Muscle layer of duodenum (tissue), 2 donors: ENCODE data around the gene RAB38.
A peak's percentile ranks its signal among the peaks of the same experiment; 100 is the strongest.

Experiments used
- H3K27ac ChIP-seq: one replicate; pipeline ENCODE4 v1.7.0; 2013; ENCODE audit warnings: mild to moderate bottlenecking, low read length
- H3K27me3 ChIP-seq: one replicate; pipeline ENCODE4 v1.7.0; 2013; ENCODE audit warnings: low read depth, mild to moderate bottlenecking, control low read depth, low read length
- H3K36me3 ChIP-seq, 2 donors: one replicate each; pipeline ENCODE4 v1.7.0; 2013; ENCODE audit warnings: low read length in 2 of 2, control low read depth in 1 of 2, mild to moderate bottlenecking in 1 of 2; ENCODE audit not compliant: insufficient read depth in 2 of 2, control insufficient read depth in 1 of 2
- H3K4me1 ChIP-seq, 2 donors: one replicate each; pipeline ENCODE4 v1.7.0; 2013; ENCODE audit warnings: low read length in 2 of 2, mild to moderate bottlenecking in 2 of 2, control low read depth in 1 of 2, moderate library complexity in 1 of 2; ENCODE audit not compliant: insufficient read depth in 2 of 2, control insufficient read depth in 1 of 2
- H3K4me3 ChIP-seq, 2 donors: one replicate each; pipeline ENCODE4 v1.7.0; 2013; ENCODE audit warnings: low read length in 2 of 2, low read depth in 1 of 2, mild to moderate bottlenecking in 1 of 2
- H3K9me3 ChIP-seq, 2 donors: one replicate each; pipeline ENCODE4 v1.7.0; 2013; ENCODE audit warnings: low read length in 2 of 2, control low read depth in 1 of 2, mild to moderate bottlenecking in 1 of 2; ENCODE audit not compliant: control insufficient read depth in 1 of 2
- donor health status: healthy.

The RAB38 gene

DNA sequence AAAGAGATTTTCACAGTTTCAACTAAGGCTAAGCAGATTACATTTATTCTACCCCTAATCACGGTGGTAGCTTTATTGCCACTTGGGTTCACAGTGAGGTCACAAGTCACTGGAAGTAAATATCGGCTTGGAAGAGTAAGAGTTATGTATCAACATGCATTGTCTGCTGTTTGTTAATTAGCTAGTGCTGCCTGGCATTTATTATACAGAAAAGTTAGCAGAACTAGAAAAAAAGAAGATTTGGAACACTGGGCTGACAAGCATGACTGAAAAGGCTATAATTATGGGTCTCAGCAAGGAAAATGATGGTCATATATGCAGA is 13.7 kb upstream of the RAB38 start:
- H3K4me1 ChIP-seq, result no peaks in the 10 kb centered on the region
- no peaks in the 10 kb centered on the region for H3K27me3 ChIP-seq
- H3K9me3 ChIP-seq, result no peaks in the 10 kb centered on the region
- no peak overlapping the region for H3K27ac ChIP-seq
- H3K36me3 ChIP-seq, result no peaks in the 10 kb centered on the region
- no peak overlapping the region for H3K4me3 ChIP-seq

DNA sequence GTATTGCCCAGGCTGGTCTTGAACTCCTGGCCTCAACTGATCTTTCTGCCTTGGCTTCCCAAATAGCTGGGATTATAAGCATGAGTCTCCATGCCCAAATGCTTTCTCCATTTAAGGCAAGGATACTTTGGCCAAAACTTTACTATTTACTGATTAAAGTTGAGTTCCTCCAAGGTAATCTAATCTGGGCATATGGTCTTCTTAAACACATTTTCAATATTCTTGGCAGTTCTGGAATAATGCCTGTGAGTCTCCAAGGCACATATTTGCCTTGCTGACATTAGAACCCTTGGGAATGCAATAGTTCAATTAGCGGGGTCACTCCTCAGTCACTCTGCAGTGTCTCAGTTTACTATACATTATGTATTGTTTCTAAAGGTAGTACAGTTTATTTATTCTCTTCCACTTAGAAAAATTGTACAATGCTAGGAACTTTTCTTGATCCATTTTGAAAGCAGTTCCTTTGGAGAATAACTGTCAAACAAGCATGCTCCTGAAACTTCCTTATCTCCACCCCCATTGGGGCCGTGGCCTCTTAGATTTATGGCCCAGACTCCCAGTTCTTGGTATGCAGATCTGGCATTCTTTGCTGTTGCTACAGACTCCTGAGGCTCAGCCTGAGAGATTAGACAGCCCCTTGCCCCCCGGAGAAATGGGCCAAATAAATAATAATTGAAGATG is 13.1 kb upstream of the RAB38 start:
- no peak overlapping the region for H3K4me3 ChIP-seq
- H3K27me3 ChIP-seq, result no peaks in the 10 kb centered on the region
- H3K9me3 ChIP-seq, result no peaks in the 10 kb centered on the region
- H3K4me1 ChIP-seq, result no peaks in the 10 kb centered on the region
- H3K27ac ChIP-seq, result no peak overlapping the region
- H3K36me3 ChIP-seq, result no peaks in the 10 kb centered on the region

DNA sequence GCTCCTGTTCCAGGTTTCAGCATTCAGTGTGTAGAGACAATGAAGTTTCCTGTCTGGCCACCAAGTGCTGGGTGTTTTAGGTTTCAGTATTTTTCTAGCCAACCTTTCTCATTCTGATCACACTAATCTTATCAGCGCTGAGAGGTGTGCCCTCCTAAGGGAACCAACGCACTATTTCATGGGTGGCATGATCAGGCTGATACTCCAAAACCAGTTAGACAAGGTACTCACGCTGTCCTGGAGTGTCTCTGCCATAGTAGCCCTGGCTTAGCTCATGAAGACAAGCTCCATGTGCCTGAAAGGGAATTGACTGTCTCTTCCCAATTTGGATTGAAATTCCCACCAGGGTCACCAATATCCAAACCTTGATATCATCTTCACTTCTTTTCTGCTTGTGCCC is 8.0 kb upstream of the RAB38 start:
- Histone ChIP-seq H3K4me1 (no peaks in the 10 kb centered on the region), H3K27me3 (no peaks in the 10 kb centered on the region), H3K4me3 (no peak overlapping the region), H3K27ac (no peak overlapping the region), H3K9me3 (no peaks in the 10 kb centered on the region), H3K36me3 (no peaks in the 10 kb centered on the region)

DNA sequence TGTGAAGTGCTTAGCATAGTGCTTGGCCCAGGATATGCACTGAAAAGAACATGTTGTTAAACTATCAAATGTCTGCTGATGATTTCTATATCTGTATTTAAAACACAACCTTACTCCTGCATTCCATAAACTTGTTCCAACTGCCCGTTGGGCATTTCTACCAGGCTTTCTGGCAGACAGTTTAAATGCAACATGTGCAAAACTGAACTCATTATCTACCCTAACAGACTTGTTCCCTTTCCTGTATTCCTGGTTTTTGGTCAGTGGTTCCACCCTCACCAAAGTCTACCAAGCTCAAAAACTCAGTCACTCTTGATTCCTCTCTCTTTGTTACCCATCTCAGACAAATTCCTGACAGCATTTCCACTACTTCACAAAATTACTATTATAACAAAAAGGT is 6.5 kb upstream of the RAB38 start:
- H3K36me3 ChIP-seq, result no peaks in the 10 kb centered on the region
- H3K27me3 ChIP-seq, result no peaks in the 10 kb centered on the region
- no peak overlapping the region for H3K27ac ChIP-seq
- H3K9me3 ChIP-seq, result no peaks in the 10 kb centered on the region
- no peak overlapping the region for H3K4me3 ChIP-seq
- H3K4me1 ChIP-seq, result no peaks in the 10 kb centered on the region

DNA sequence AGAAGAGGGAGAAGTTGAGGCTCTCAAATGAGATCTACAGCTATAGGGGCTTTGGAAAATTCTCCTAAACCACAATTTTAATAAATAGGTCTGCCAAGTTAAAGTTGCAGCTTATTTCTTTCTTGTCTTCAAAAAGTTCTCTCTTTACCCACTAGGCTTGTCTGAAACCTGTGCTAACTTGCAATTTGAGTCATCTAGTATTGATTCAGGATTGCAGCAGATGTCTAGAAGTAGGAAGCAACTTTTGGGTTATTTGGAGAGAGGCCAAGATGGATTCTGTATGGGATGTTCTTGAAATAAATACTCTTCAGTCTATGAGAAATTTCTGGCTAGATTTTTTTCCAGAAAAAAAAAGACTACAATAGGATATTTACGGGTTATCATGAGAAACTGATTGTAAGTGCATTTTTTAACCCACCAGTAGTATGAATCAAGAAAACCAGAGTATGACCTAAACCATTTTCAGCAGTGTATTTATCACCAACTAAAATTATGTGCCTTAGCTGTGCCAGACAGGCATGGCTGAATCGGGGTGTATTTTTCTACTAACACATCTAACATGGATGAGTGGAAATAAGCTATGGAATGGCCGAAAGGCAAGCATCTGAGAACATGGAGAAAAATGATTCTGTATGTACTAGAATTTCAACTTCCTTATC is 4.9 kb upstream of the RAB38 start:
- Histone ChIP-seq H3K4me3 (no peak overlapping the region), H3K27me3 (no peaks in the 10 kb centered on the region), H3K27ac (no peak overlapping the region), H3K4me1 (no peaks in the 10 kb centered on the region), H3K9me3 (no peaks in the 10 kb centered on the region), H3K36me3 (no peaks in the 10 kb centered on the region)

DNA sequence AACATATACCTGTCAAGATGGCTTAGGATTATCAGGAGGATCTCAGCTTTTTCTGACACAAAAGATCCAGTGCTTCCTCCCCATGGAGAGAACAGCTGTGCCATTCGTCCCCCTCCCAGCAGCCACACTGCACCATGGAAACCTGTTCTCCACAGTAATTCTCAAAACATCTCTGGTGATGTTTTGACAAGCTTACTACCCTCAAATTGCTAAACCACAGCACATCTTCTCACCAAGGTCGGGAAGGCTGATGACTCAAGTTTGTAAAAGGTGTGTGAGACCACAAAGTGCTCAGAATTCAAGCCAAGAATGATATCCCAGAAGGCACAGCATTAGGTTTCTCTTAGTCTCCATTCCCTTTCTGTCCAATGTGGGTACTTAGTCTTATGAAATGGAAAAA is 3.9 kb upstream of the RAB38 start:
- no peaks in the 10 kb centered on the region for H3K9me3 ChIP-seq
- H3K27ac ChIP-seq, result no peak overlapping the region
- no peaks in the 10 kb centered on the region for H3K27me3 ChIP-seq
- no peaks in the 10 kb centered on the region for H3K36me3 ChIP-seq
- H3K4me3 ChIP-seq, result no peak overlapping the region
- H3K4me1 ChIP-seq, result no peaks in the 10 kb centered on the region

DNA sequence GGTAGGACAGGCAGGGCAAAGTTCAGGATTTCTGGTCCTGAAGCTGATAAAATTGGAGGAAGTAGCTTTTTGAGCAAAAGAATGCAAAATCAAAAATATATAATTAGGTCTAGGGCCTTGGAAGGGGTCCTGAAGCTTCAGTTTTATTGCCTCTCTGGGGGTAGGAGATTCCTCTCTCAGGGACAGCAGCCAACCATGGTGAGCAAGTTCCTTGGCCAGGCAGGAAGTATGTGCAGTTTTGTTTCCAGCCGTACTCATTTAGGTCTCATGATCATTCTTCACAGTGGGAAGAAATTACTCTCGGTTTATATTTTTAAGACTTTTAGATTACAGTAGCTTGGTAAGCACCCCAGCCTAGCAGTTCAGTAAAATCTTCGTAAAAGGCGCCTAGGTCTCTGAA is 2.9 kb upstream of the RAB38 start:
- Histone ChIP-seq H3K36me3 (no peaks in the 10 kb centered on the region), H3K27ac (no peak overlapping the region), H3K27me3 (no peaks in the 10 kb centered on the region), H3K9me3 (no peaks in the 10 kb centered on the region), H3K4me1 (no peaks in the 10 kb centered on the region), H3K4me3 (no peak overlapping the region)

DNA sequence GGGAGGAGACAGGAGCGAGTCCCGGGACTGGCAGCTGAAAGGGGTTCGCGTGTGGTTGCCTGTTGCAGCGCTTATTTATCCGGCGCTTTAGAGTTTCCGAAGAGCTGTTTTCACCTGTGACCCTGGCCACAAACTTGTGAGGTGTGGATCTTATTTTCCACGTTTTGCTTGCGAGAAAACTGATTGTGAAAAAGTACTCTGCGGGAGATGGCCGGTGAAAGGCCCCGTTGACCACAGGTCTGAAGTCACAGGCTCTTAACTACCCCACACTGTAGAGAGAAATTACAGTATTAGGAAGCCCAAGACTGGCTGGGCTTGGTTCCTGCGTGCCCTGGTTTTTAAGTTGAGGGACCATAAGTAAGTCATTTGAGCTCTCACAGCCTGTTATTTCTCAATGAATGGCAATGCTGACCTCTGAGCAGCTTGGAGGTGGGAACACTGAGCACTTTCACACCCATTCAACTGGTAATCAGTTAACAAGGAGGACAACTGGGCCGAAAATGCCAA is 379 bp upstream of the RAB38 start:
- no peak overlapping the region for H3K27ac ChIP-seq
- H3K4me1 ChIP-seq, result no peaks in the 10 kb centered on the region
- H3K36me3 ChIP-seq, result no peaks in the 10 kb centered on the region
- no peaks in the 10 kb centered on the region for H3K27me3 ChIP-seq
- H3K4me3 ChIP-seq, result peak overlapping the region; percentile 30 to 71
- H3K9me3 ChIP-seq, result no peaks in the 10 kb centered on the region

DNA sequence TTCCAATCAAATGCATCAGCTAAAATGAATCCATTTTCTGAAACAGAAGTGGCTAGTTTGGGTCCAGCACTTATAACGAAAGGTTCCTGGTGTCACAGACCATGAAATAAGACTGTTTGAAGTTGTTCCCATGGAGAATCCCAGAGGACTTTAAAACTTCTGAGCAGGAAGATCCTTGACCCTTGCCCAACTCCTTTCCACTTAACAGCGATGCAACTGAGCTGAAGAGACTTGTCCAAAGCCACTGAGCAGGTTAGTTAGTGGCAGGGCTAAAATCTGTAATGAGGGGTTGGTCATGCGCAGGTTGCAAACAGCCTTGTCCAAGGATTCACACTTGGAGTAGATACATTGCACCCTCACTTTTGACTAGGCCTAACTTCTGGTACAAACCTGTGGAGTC is 1.3 kb downstream of the RAB38 start:
- Histone ChIP-seq H3K9me3 (no peaks in the 10 kb centered on the region), H3K27ac (no peak overlapping the region), H3K4me3 (no peak overlapping the region), H3K36me3 (no peaks in the 10 kb centered on the region), H3K27me3 (no peaks in the 10 kb centered on the region), H3K4me1 (no peaks in the 10 kb centered on the region)

DNA sequence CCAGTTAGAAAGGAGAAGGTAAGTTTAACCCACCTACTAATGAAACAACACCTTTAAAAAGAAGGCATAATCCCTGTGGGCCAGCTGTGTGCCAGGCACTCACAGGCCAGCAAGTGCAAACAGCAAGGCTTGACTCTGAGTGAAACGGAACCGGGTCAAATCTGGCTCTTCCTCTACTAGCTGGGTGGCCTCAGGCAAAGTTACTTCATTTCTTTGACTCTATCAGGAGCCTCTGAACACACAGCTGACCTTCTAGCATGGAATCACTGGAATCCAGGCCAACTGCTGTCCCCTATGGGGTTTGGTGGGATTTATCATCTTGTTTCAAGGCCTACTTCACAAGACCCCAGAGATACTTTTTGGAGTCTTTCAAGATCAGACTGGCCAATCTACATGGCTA is 3.3 kb downstream of the RAB38 start:
- H3K4me3 ChIP-seq, result no peak overlapping the region
- H3K27ac ChIP-seq, result no peak overlapping the region
- no peaks in the 10 kb centered on the region for H3K9me3 ChIP-seq
- no peaks in the 10 kb centered on the region for H3K36me3 ChIP-seq
- H3K27me3 ChIP-seq, result no peaks in the 10 kb centered on the region
- H3K4me1 ChIP-seq, result no peaks in the 10 kb centered on the region

DNA sequence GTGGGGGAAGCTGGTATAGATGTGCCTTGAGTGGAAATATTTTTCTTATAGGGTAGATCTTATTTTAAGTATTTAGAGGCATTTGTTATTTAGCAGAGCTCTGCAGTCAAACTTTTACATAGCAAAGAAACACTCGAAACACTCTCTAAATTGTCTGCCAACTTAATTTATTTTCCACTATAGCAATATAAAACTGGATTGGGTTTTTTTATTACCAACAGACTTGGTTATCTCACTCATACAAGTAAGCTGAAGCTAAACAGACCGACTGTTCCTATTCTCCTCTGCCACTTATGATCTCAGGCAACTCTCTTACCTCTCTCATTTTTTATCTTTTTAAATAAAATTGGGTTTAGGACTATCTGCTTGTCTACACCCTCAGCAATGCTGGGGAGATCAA is 4.6 kb downstream of the RAB38 start:
- H3K27me3 ChIP-seq, result no peaks in the 10 kb centered on the region
- H3K4me3 ChIP-seq, result no peak overlapping the region
- no peaks in the 10 kb centered on the region for H3K4me1 ChIP-seq
- no peaks in the 10 kb centered on the region for H3K9me3 ChIP-seq
- no peak overlapping the region for H3K27ac ChIP-seq
- H3K36me3 ChIP-seq, result no peaks in the 10 kb centered on the region

DNA sequence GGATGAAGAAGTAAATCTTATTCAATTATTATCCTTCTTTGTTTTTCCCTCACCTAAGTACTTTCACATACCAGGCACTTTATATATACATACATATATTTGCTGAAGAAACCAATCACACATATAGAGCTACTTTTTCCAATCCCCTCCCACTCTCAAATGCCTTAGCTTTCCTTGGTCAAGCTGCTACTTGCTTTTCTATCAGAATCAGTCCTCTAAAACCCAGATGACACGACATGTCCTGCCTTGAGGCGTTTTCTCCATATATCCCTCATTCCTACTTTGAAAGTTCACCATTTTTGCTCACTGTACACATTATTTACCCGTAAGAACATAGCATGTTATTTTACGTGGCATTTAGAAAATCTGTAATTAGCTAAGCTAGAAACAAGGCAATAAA is 5.4 kb downstream of the RAB38 start:
- Histone ChIP-seq H3K27me3 (no peaks in the 10 kb centered on the region), H3K4me1 (no peaks in the 10 kb centered on the region), H3K9me3 (no peaks in the 10 kb centered on the region), H3K4me3 (no peak overlapping the region), H3K36me3 (no peaks in the 10 kb centered on the region), H3K27ac (no peak overlapping the region)
